HepG2 (cell line): ENCODE results near the gene NOL4L. TPM values are rescaled to one million over a fixed set of nuclear protein-coding genes. Genes with fewer than 3 reads are reported as not detected.

Source experiments
- ARNTL ChIP-seq: sonication (generic); formaldehyde crosslinking; IDR thresholded peaks from 2 replicates; pipeline ENCODE4 v1.4.0; 2020; ENCODE audit warnings: mild to moderate bottlenecking, missing genetic modification reagents
- DMTF1 ChIP-seq: sonication (generic); formaldehyde crosslinking; IDR thresholded peaks from 2 replicates; pipeline ENCODE4 v1.4.0; 2020; ENCODE audit warnings: mild to moderate bottlenecking, missing genetic modification reagents
- ELF3 ChIP-seq: IDR thresholded peaks from 2 replicates; pipeline ENCODE4 v1.6.1; 2016; ENCODE audit warnings: missing genetic modification reagents, missing compliant biosample characterization
- ETV6 ChIP-seq: sonication (generic); formaldehyde crosslinking; conservative IDR thresholded peaks from 2 replicates; pipeline ENCODE4 v1.4.0; 2020; ENCODE audit warnings: missing genetic modification reagents
- FOXJ3 ChIP-seq: sonication (generic); formaldehyde crosslinking; IDR thresholded peaks from 2 replicates; pipeline ENCODE4 v1.4.0; 2020; ENCODE audit warnings: missing genetic modification reagents, mild to moderate bottlenecking, borderline replicate concordance
- GABPA ChIP-seq, 2 experiments: IDR thresholded peaks; 2 replicates each; pipeline ENCODE4 v1.6.1; 2011 to 2016; ENCODE audit warnings: low read depth in 2 of 2, low read length in 1 of 2, missing biosample characterization in 1 of 2, missing genetic modification characterization in 1 of 2
- JUN ChIP-seq: sonication (generic); formaldehyde crosslinking; IDR thresholded peaks from 2 replicates; pipeline ENCODE4 v1.4.0; 2020; ENCODE audit warnings: mild to moderate bottlenecking, missing genetic modification reagents
- KLF11 ChIP-seq: IDR thresholded peaks from 2 replicates; pipeline ENCODE4 v1.6.1; 2016; ENCODE audit warnings: missing compliant biosample characterization
- LRRFIP1 ChIP-seq: sonication (generic); formaldehyde crosslinking; conservative IDR thresholded peaks from 2 replicates; pipeline ENCODE4 v1.4.0; 2020; ENCODE audit warnings: missing genetic modification reagents
- MAFF ChIP-seq: IDR thresholded peaks from 2 replicates; pipeline ENCODE4 v1.6.1; 2011; ENCODE audit warnings: low read depth, low read length, improper control_type of control experiment
- PAWR ChIP-seq: sonication (generic); formaldehyde crosslinking; IDR thresholded peaks from 2 replicates; pipeline ENCODE4 v1.4.0; 2020; ENCODE audit warnings: missing genetic modification reagents, mild to moderate bottlenecking, borderline replicate concordance
- ZBTB7B ChIP-seq: sonication (generic); formaldehyde crosslinking; IDR thresholded peaks from 2 replicates; pipeline ENCODE4 v1.4.0; 2020; ENCODE audit warnings: missing genetic modification reagents
- ZNF121 ChIP-seq: sonication (generic); formaldehyde crosslinking; IDR thresholded peaks from 2 replicates; pipeline ENCODE4 v1.5.0; 2020; ENCODE audit warnings: mild to moderate bottlenecking, missing genetic modification reagents
- ZNF253 ChIP-seq: sonication (generic); formaldehyde crosslinking; IDR thresholded peaks from 2 replicates; pipeline ENCODE4 v1.8.0; 2022; ENCODE audit warnings: mild to moderate bottlenecking, missing genetic modification reagents, borderline replicate concordance
- ZNF274 ChIP-seq: sonication (generic); formaldehyde crosslinking; IDR thresholded peaks from 2 replicates; pipeline ENCODE4 v1.5.1; 2020; ENCODE audit warnings: mild to moderate bottlenecking, missing genetic modification reagents
- ZNF343 ChIP-seq: sonication (generic); formaldehyde crosslinking; IDR thresholded peaks from 2 replicates; pipeline ENCODE4 v1.4.0; 2020; ENCODE audit warnings: mild to moderate bottlenecking, missing genetic modification reagents
- ZNF468 ChIP-seq: sonication (generic); formaldehyde crosslinking; IDR thresholded peaks from 2 replicates; pipeline ENCODE4 v1.8.0; 2022; ENCODE audit warnings: mild to moderate bottlenecking, moderate library complexity, missing genetic modification reagents
- ZNF484 ChIP-seq: sonication (generic); formaldehyde crosslinking; IDR thresholded peaks from 2 replicates; pipeline ENCODE4 v1.5.1; 2020; ENCODE audit warnings: mild to moderate bottlenecking, low read depth, missing genetic modification reagents, borderline replicate concordance
- ZNF549 ChIP-seq: sonication (generic); formaldehyde crosslinking; IDR thresholded peaks from 2 replicates; pipeline ENCODE4 v1.5.0; 2020; ENCODE audit warnings: missing genetic modification reagents
- ZNF564 ChIP-seq: sonication (generic); formaldehyde crosslinking; IDR thresholded peaks from 2 replicates; pipeline ENCODE4 v1.8.1; 2023; ENCODE audit warnings: mild to moderate bottlenecking, missing genetic modification reagents
- ZNF768 ChIP-seq: sonication (generic); formaldehyde crosslinking; IDR thresholded peaks from 2 replicates; pipeline ENCODE4 v1.4.0; 2020; ENCODE audit warnings: missing genetic modification reagents
- ZSCAN12 ChIP-seq: sonication (generic); formaldehyde crosslinking; IDR thresholded peaks from 2 replicates; pipeline ENCODE4 v1.9.0; 2021; ENCODE audit warnings: mild to moderate bottlenecking, missing genetic modification reagents
- polyA plus RNA-seq, 8 experiments: library from polyadenylated mRNA; depleted of rRNA in 3 of 8; stranded (reverse) in 7 of 8; unstranded in 1 of 8; fragments of >200 nt; fragmentation: Illumina TruSeq in 4 of 8; extraction: Trizol in 4 of 8; gene quantifications; 2 replicates each; pipeline versions ENCODE4 v1.2.1 to v1.2.3, GENCODE V29; 2011 to 2016; ENCODE audit warnings: low read depth in 4 of 8, missing spikeins in 1 of 8, mixed read lengths in 1 of 8; ENCODE audit not compliant: insufficient read depth in 1 of 8
- total RNA-seq, 5 experiments: library from RNA; depleted of rRNA; stranded (reverse); fragments of >200 nt; fragmentation: Illumina TruSeq; extraction: Trizol; gene quantifications; 2 replicates each; pipeline ENCODE4 v1.2.3, GENCODE V29; 2016; ENCODE audit warnings: low read depth in 1 of 5
- TF ChIP-seq, protein P1 (sequence below): sonication (generic); formaldehyde crosslinking; IDR thresholded peaks from 2 replicates; pipeline ENCODE4 v1.8.0; 2022; ENCODE audit warnings: missing genetic modification reagents, mild to moderate bottlenecking, moderate library complexity, borderline replicate concordance

NOL4L gene
- total and polyA plus RNA-seq, 2 of the 13 experiments (the other 11 are each of a cell fraction or from before 2014, with no cell fraction given): 16.6 to 35.4 TPM

GRCh38 chr20:32581839-32582658 is 3.1 kb downstream of the NOL4L start (continued):
- TF ChIP-seq ARNTL (CRISPR knock-in tag) (peak; percentile 24), ZNF468 (CRISPR knock-in tag) (no peak), ZBTB7B (CRISPR knock-in tag) (peak; percentile 85; the same call in 1 of the 2 replicates), ZSCAN12 (no peak), ZNF484 (no peak), KLF11 (CRISPR knock-in tag) (peak; percentile 20; the same call in 1 of the 2 replicates), ZNF121 (CRISPR knock-in tag) (0 out of 2 replicates have a peak, but pooled peaks have one; percentile 45), FOXJ3 (CRISPR knock-in tag) (no peak), ZNF549 (CRISPR knock-in tag) (no peak), ZNF253 (CRISPR knock-in tag) (peak; percentile 63; the same call in 1 of the 2 replicates), MAFF (no peak), ZNF274 (peak; percentile 81), DMTF1 (CRISPR knock-in tag) (peak; percentile 41; the same call in 1 of the 2 replicates), ZNF564 (CRISPR knock-in tag) (no peak), GABPA (IDR thresholded peaks at IDR 0.05; ENCODE audit: low read depth, low read length) (no peak), GABPA (CRISPR knock-in tag; IDR thresholded peaks at IDR 0.05; ENCODE audit: low read depth) (no peak), PAWR (CRISPR knock-in tag) (peak; percentile 72; the same call in 1 of the 2 replicates), ETV6 (CRISPR knock-in tag) (no peak), ZNF343 (CRISPR knock-in tag) (no peak; the same call in 1 of the 2 replicates), ELF3 (CRISPR knock-in tag) (peak; percentile 72), JUN (CRISPR knock-in tag) (0 out of 2 replicates have a peak, but pooled peaks have one; percentile 41), LRRFIP1 (CRISPR knock-in tag) (no peak; the same call in 1 of the 2 replicates), ZNF768 (peak; percentile 32; the same call in 1 of the 2 replicates)
- TF ChIP-seq, protein P1, sequence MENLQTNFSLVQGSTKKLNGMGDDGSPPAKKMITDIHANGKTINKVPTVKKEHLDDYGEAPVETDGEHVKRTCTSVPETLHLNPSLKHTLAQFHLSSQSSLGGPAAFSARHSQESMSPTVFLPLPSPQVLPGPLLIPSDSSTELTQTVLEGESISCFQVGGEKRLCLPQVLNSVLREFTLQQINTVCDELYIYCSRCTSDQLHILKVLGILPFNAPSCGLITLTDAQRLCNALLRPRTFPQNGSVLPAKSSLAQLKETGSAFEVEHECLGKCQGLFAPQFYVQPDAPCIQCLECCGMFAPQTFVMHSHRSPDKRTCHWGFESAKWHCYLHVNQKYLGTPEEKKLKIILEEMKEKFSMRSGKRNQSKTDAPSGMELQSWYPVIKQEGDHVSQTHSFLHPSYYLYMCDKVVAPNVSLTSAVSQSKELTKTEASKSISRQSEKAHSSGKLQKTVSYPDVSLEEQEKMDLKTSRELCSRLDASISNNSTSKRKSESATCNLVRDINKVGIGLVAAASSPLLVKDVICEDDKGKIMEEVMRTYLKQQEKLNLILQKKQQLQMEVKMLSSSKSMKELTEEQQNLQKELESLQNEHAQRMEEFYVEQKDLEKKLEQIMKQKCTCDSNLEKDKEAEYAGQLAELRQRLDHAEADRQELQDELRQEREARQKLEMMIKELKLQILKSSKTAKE (CRISPR knock-in tag): peak; percentile 60; the same call in 1 of the 2 replicates
